ENCODE measurements around the gene LCNL1.

GRCh38 chr9:137016436-137016835, 33.6 kb downstream of the LCNL1 start:
- TF ChIP-seq ATF3 (CRISPR knock-in tag; IDR thresholded peaks at IDR 0.05) (no peak), HDAC6 (IDR thresholded peaks at IDR 0.05; ENCODE audit: low read depth, low read length) (no peak), EED (CRISPR knock-in tag; IDR thresholded peaks at IDR 0.05) (no peak), ZSCAN30 (CRISPR knock-in tag; IDR thresholded peaks at IDR 0.05) (no peak), CTCF (CRISPR knock-in tag; IDR thresholded peaks at IDR 0.05) (no peak), ZNF121 (CRISPR knock-in tag; IDR thresholded peaks at IDR 0.05) (no peak), CHD4 (IDR thresholded peaks at IDR 0.05; ENCODE audit: borderline replicate concordance, low read length) (no peak)
